ENCODE results near the gene SEMA6A. TPM values are rescaled to one million over a fixed set of nuclear protein-coding genes. Genes with fewer than 3 reads are reported as not detected.
A peak's percentile ranks its signal among the peaks of the same experiment; 100 is the strongest.

The SEMA6A gene
- total and polyA plus RNA-seq, 9 of the 15 experiments (the other 6 are each of a cell fraction or from before 2014, with no cell fraction given): 0.04 to 0.42 (median 0.18) TPM; not detected in 5

DNA sequence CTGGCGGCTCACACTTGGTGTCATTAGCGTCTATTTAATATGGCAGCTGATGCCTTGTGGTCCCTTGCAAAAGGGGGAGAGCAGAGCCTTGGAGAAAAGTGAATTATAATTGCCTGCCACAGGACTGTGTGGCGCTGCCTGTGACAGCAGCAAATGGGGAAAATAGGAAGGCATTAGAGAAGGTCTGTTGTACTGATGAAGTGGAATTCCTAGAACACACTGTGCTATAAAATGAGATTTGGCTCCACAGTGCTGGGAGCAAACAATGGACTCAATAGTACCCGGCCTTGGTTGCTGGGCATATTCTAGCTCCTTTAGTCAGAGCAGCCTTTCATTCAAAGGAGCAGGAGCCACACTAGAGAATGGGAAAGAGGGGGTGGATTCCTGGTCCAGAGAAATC is 21.3 kb downstream of the SEMA6A start:
- Histone ChIP-seq H3K36me3 (ENCODE audit: control insufficient read depth, insufficient read depth, low read length) (no peaks in the 10 kb centered on the region), H3K27me3 (ENCODE audit: control insufficient read depth in 2 of 2, insufficient read depth in 2 of 2, low read length in 2 of 2) (no peaks in the 10 kb centered on the region), H3K79me2 (ENCODE audit: control insufficient read depth, insufficient read depth, low read length) (no peaks in the 10 kb centered on the region), H3K9ac (ENCODE audit: insufficient read depth in 1 of 2, low read depth in 2 of 2, low read length in 2 of 2) (no peak overlapping the region), H3K4me2 (ENCODE audit: insufficient read depth, low read length) (no peak overlapping the region), H3K9me1 (ENCODE audit: control insufficient read depth, insufficient read depth, low read length) (no peaks in the 10 kb centered on the region), H3K27ac (ENCODE audit: extremely low read depth, low read depth, low read length) (no peak overlapping the region), H3K9me3 (replicated peaks; ENCODE audit: control insufficient read depth, insufficient read depth, low read depth, low read length) (no peaks in the 10 kb centered on the region), H3K4me3 (no peak overlapping the region), H4K20me1 (replicated peaks; ENCODE audit: control insufficient read depth, insufficient read depth, low read length) (no peaks in the 10 kb centered on the region), H2AFZ (ENCODE audit: low read depth, low read length) (no peak overlapping the region), H3K4me1 (replicated peaks in 1 of 2; ENCODE audit: control insufficient read depth in 2 of 2, insufficient read depth in 2 of 2, low read length in 2 of 2) (no peaks in the 10 kb centered on the region)
- ChIA-PET POLR2A (no interaction called here), CTCF (ENCODE audit: low intra/inter-chr PET ratio) (no interaction called here)
- TF ChIP-seq ZNF551 (CRISPR knock-in tag; IDR thresholded peaks at IDR 0.05): no peak
- TF ChIP-seq XRCC5 (IDR thresholded peaks at IDR 0.05; ENCODE audit: low read depth, low read length): no peak
- TF ChIP-seq BCL6 (CRISPR knock-in tag; IDR thresholded peaks at IDR 0.05): no peak
- no peak for FAIRE-seq
- 0% methylated on average over 4 of the region's 4 CpGs for WGBS (ENCODE audit: insufficient coverage, low coverage, missing lambda C conversion rate)
- DNase-seq (ENCODE audit: extremely low read depth in 1 of 4, low spot score in 3 of 4): no peak
- intact Hi-C loops (cut with micrococcal nuclease) (loop anchor here (10.0 kb wide), 1 partner anchor 419 kb away; no protein-coding TSS in a partner anchor), in situ Hi-C loops (cut with MboI) (no loop called here)
- ATAC-seq: no peak
- no TSS peak for BruUV-seq (replicated peaks)

DNA sequence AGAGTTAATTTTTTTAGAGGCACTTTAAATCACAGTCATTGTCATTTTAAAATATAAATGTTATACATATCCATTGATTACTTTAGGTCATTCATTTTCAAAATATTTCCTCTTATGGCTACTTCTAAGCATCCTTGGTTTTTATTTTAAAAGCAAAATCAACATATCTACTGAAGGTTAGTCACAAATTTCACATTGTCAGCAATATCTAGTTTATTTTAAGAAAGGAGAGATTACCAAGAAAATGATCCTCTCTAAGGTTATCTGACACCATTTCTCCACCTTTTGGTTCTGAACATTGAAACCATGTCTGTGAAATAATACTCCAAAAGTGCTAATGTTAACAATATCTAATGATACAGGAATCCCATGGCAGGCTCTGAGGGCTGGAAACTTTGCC is 24.5 kb downstream of the SEMA6A start:
- POLR2A ChIA-PET: no interaction called here
- Histone ChIP-seq H3K27me3 (ENCODE audit: control insufficient read depth in 2 of 2, insufficient read depth in 2 of 2, low read length in 2 of 2) (no peaks in the 10 kb centered on the region), H3K4me2 (ENCODE audit: insufficient read depth, low read length) (no peak overlapping the region), H3K9ac (ENCODE audit: insufficient read depth in 1 of 2, low read depth in 2 of 2, low read length in 2 of 2) (no peak overlapping the region), H3K9me1 (ENCODE audit: control insufficient read depth, insufficient read depth, low read length) (no peaks in the 10 kb centered on the region), H3K9me3 (replicated peaks; ENCODE audit: control insufficient read depth, insufficient read depth, low read depth, low read length) (no peaks in the 10 kb centered on the region; the same call in none of the 2 replicates), H2AFZ (ENCODE audit: low read depth, low read length) (no peak overlapping the region), H3K79me2 (ENCODE audit: control insufficient read depth, insufficient read depth, low read length) (no peaks in the 10 kb centered on the region), H4K20me1 (replicated peaks; ENCODE audit: control insufficient read depth, insufficient read depth, low read length) (no peaks in the 10 kb centered on the region), H3K4me3 (no peak overlapping the region), H3K4me1 (replicated peaks in 1 of 2; ENCODE audit: control insufficient read depth in 2 of 2, insufficient read depth in 2 of 2, low read length in 2 of 2) (no peaks in the 10 kb centered on the region), H3K36me3 (ENCODE audit: control insufficient read depth, insufficient read depth, low read length) (no peaks in the 10 kb centered on the region), H3K27ac (ENCODE audit: extremely low read depth, low read depth, low read length) (no peak overlapping the region)
- in situ Hi-C loops (cut with MboI) (no loop called here), intact Hi-C loops (cut with micrococcal nuclease) (loop anchor here (10.0 kb wide), 1 partner anchor 415 kb away; no protein-coding TSS in a partner anchor)
- DNase-seq (ENCODE audit: extremely low read depth in 1 of 4, low spot score in 3 of 4) (no peak), ATAC-seq (no peak), FAIRE-seq (no peak)
- BruUV-seq (replicated peaks): no TSS peak
- TF ChIP-seq POLR2AphosphoS2 (IDR thresholded peaks at IDR 0.05; ENCODE audit: low read length) (no peak), PYGO2 (tag; IDR thresholded peaks at IDR 0.05) (no peak), ARNT (IDR thresholded peaks at IDR 0.05) (no peak), ZNF316 (IDR thresholded peaks at IDR 0.05) (peak; percentile 86), C11orf30 (IDR thresholded peaks at IDR 0.05; ENCODE audit: low read depth) (peak; percentile 58), MAFK (IDR thresholded peaks at IDR 0.05; ENCODE audit: low read length) (peak; percentile 70; the same call in 1 of the 2 replicates), MAFG (tag; conservative IDR thresholded peaks at IDR 0.05) (0 out of 2 replicates have a peak, but pooled peaks have one; percentile 51), MAFF (IDR thresholded peaks at IDR 0.05; ENCODE audit: low read length) (peak; percentile 81), GATAD2A (IDR thresholded peaks at IDR 0.05) (no peak)
- CTCF ChIA-PET (ENCODE audit: low intra/inter-chr PET ratio): no interaction called here

Data from K562 (cell line).